Measurements from ENCODE around the gene DFFB.
"Not testable (repeated sequence)": the region's sequence is repeated elsewhere in the genome, so short reads cannot be mapped to it uniquely, and the experiment has no call there.

DFFB gene
- 11.3 to 18.7 (median 14.9) reads per million in 4 donors for total RNA-seq

- peak; percentile 96 to 98 (median 97) for DNase-seq
These were observed at the start of gene DFFB, which contains the start of gene CEP104 for GRCh38 chr1:3856923-3857790. Gene DFFB, plus strand, starts transcription at chr1:3857476. Its CDS starts 128 bp downstream, at chr1:3857604. Gene CEP104, minus strand, starts transcription at chr1:3857211. Its CDS starts 4,804 bp downstream, at chr1:3852407.

- no peak for DNase-seq
These were observed 49.5 kb upstream of the DFFB start for GRCh38 chr1:3807769-3808168.

GRCh38 chr1:3809680-3810079 is 47.6 kb upstream of the DFFB start:
- no peak for DNase-seq

- DNase-seq = not testable (repeated sequence)
These were observed 47.0 kb upstream of the DFFB start for GRCh38 chr1:3810149-3810761.

- DNase-seq = no peak
These were observed 45.7 kb upstream of the DFFB start for GRCh38 chr1:3811595-3811911.

GRCh38 chr1:3814065-3814464 is 43.2 kb upstream of the DFFB start:
- DNase-seq = no peak

GRCh38 chr1:3814771-3815561 is 42.3 kb upstream of the DFFB start:
- DNase-seq = no peak

GRCh38 chr1:3816331-3817137 is 40.7 kb upstream of the DFFB start:
- no peak for DNase-seq

GRCh38 chr1:3817138-3817740 is 40.0 kb upstream of the DFFB start:
- no peak for DNase-seq

- no peak for DNase-seq
These were observed 39.3 kb upstream of the DFFB start for GRCh38 chr1:3817821-3818597.

GRCh38 chr1:3819771-3820200 is 37.5 kb upstream of the DFFB start:
- DNase-seq = no peak

GRCh38 chr1:3820316-3820715 is 37.0 kb upstream of the DFFB start:
- DNase-seq = no peak

GRCh38 chr1:3821004-3821403 is 36.3 kb upstream of the DFFB start:
- DNase-seq = no peak

GRCh38 chr1:3821447-3821846 is 35.8 kb upstream of the DFFB start:
- DNase-seq = no peak

GRCh38 chr1:3821908-3822307 is 35.4 kb upstream of the DFFB start:
- DNase-seq = no peak

- DNase-seq = no peak
These were observed 34.9 kb upstream of the DFFB start for GRCh38 chr1:3822421-3822820.

- DNase-seq = no peak
These were observed 32.6 kb upstream of the DFFB start for GRCh38 chr1:3824650-3825049.

GRCh38 chr1:3825356-3825755 is 31.9 kb upstream of the DFFB start:
- no peak for DNase-seq

GRCh38 chr1:3827813-3828307 is 29.4 kb upstream of the DFFB start:
- no peak for DNase-seq

- no peak for DNase-seq
These were observed 28.9 kb upstream of the DFFB start for GRCh38 chr1:3828391-3828790.

GRCh38 chr1:3831689-3832088 is 25.6 kb upstream of the DFFB start:
- no peak for DNase-seq

Data from T-helper 1 cell (primary cell).